Lung (tissue), 12 donors: ENCODE data around the gene TTLL12. TPM values are rescaled to one million over a fixed set of nuclear protein-coding genes. Genes with fewer than 3 reads are reported as not detected.

Source experiments
- ATAC-seq: fragments of 200-7000 bp; cut with Tn5 transposase; one replicate; pipeline ENCODE4 v1.9.1; 2020; ENCODE audit warnings: moderate number of reproducible peaks; ENCODE audit not compliant: insufficient read depth, low FRiP score
- DNase-seq, 3 donors: peaks; one replicate each; pipeline ENCODE4 v3.0.0-alpha.2; 2013 to 2017
- H3K27ac ChIP-seq, 2 donors: one replicate each; pipeline ENCODE4 v1.5.1; 2013; ENCODE audit warnings: mild to moderate bottlenecking in 2 of 2, moderate library complexity in 2 of 2, control low read depth in 1 of 2, inconsistent platforms in 1 of 2, low read depth in 1 of 2, low read length in 1 of 2
- H3K27me3 ChIP-seq, 3 donors: one replicate each; pipeline ENCODE4 v1.5.1; 2013; ENCODE audit warnings: low read length in 2 of 3; ENCODE audit not compliant: control insufficient read depth in 3 of 3, insufficient read depth in 3 of 3
- H3K36me3 ChIP-seq, 4 donors: one replicate each; pipeline ENCODE4 v1.5.1; 2013; ENCODE audit warnings: low read length in 4 of 4, mild to moderate bottlenecking in 1 of 4, moderate library complexity in 1 of 4; ENCODE audit not compliant: control insufficient read depth in 4 of 4, insufficient read depth in 4 of 4
- H3K4me1 ChIP-seq, 5 donors: one replicate each; pipeline ENCODE4 v1.5.1; 2013; ENCODE audit warnings: low read length in 5 of 5, mild to moderate bottlenecking in 2 of 5, moderate library complexity in 1 of 5; ENCODE audit not compliant: control insufficient read depth in 5 of 5, insufficient read depth in 5 of 5
- H3K4me3 ChIP-seq: one replicate; pipeline ENCODE4 v1.5.1; 2013; ENCODE audit warnings: mild to moderate bottlenecking, control low read depth, moderate library complexity
- H3K9ac ChIP-seq, 2 donors: one replicate each; pipeline ENCODE4 v1.5.1; 2013; ENCODE audit warnings: low read length in 2 of 2, control low read depth in 1 of 2; ENCODE audit not compliant: insufficient read depth in 1 of 2
- H3K9me3 ChIP-seq, 4 donors: one replicate each; pipeline ENCODE4 v1.5.1; 2013; ENCODE audit warnings: low read length in 3 of 4, mild to moderate bottlenecking in 1 of 4, moderate library complexity in 1 of 4; ENCODE audit not compliant: control insufficient read depth in 4 of 4, insufficient read depth in 3 of 4
- WGBS, 2 donors: extraction: QIAGEN DNeasy Blood & Tissue Kit; methylation state at CpG; one replicate each; pipeline ENCODE4 v1.1.7; 2013; 5-methylcytosine and 5-hydroxymethylcytosine counted together
- polyA plus RNA-seq, 2 donors: library from polyadenylated mRNA; stranded (reverse); fragments of 200-250 nt; gene quantifications; one replicate each; pipeline ENCODE4 v1.2.1, GENCODE V29; 2013
- total RNA-seq, 2 donors: library from RNA; depleted of rRNA in 1 of 2; stranded (reverse); fragments of >200 nt in 1 of 2; gene quantifications; one replicate each; pipeline ENCODE4 v1.2.1, GENCODE V29; 2014 to 2021
- TF ChIP-seq, protein P1 (sequence below): IDR thresholded peaks from 2 replicates; pipeline ENCODE4 v1.5.1; 2012; ENCODE audit warnings: mild to moderate bottlenecking; ENCODE audit errors: control extremely low read depth, extremely low read depth
- donor health status: control.
- donor health status: control.
- donor health status: Bipolar disorder and iron deficiency.
- donor health status: healthy.
- donor health status: DM: yes; HTN: yes; CAD: no.

The TTLL12 gene
- total and polyA plus RNA-seq, 4 donors: 15.8 to 35.5 (median 25.3) TPM

DNA sequence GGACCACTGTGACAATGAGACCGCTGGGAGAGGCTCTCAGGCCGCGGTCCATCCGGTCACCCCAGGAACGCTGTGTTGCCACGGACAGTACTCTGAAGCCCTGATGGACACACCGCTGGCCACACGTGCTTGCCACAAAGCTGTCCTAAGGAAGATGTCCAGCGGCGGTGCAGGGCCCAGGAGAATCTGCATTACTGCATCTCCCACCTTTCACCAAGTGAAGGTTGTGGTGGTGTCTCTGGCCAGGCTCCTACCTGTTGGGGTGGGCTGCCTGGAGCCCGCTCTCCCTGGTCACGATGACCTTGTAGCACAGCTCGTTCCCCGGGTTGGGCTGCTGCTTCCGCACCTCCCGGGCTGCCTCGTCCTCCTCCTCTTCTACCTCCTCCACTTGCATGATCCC lies 4.2 kb downstream of the TTLL12 start:
- Histone ChIP-seq H3K36me3 (peaks cover 0 to 28% (median 12%) of the 10 kb centered on the region in 4 donors), H3K4me3 (no peak overlapping the region), H3K4me1 (peaks cover 0 to 18% (median 14%) of the 10 kb centered on the region in 5 donors), H3K27ac (no peak overlapping the region), H3K9ac (no peak overlapping the region), H3K27me3 (no peaks in the 10 kb centered on the region), H3K9me3 (no peaks in the 10 kb centered on the region)
- DNase-seq (no peak), ATAC-seq (no peak)
- WGBS, 2 donors: 95 to 96% methylated on average over 17 of the region's 17 CpGs
- TF ChIP-seq, protein P1, sequence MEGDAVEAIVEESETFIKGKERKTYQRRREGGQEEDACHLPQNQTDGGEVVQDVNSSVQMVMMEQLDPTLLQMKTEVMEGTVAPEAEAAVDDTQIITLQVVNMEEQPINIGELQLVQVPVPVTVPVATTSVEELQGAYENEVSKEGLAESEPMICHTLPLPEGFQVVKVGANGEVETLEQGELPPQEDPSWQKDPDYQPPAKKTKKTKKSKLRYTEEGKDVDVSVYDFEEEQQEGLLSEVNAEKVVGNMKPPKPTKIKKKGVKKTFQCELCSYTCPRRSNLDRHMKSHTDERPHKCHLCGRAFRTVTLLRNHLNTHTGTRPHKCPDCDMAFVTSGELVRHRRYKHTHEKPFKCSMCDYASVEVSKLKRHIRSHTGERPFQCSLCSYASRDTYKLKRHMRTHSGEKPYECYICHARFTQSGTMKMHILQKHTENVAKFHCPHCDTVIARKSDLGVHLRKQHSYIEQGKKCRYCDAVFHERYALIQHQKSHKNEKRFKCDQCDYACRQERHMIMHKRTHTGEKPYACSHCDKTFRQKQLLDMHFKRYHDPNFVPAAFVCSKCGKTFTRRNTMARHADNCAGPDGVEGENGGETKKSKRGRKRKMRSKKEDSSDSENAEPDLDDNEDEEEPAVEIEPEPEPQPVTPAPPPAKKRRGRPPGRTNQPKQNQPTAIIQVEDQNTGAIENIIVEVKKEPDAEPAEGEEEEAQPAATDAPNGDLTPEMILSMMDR: no peak

DNA sequence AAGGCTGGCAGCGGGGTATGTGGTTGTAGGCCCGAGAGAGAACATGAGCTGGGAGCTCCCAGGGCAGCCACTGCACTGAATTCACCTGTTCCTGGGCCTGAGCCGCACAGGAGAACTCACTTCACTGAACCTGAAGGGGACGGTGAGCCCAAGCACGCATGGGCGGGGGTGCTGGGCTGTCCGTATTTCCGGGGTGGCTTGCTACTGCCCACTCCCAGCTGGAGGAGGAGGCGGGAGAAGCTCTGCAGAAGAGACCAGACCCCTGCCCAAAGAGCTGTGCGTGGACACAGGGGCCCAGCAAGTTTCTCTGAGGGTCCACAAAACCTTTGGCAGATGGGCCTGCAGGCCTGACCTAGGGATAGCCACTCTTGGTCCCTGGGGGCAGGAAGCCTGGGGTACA lies 4.8 kb downstream of the TTLL12 start:
- no peaks in the 10 kb centered on the region for H3K9me3 ChIP-seq
- TF ChIP-seq, protein P1: no peak
- 83 to 85% methylated on average over 10 of the region's 10 CpGs for WGBS, 2 donors
- peak overlapping the region in 1 of 2 donors; percentile 20 for H3K27ac ChIP-seq
- ATAC-seq (no peak), DNase-seq (no peak)
- peaks cover 0 to 18% (median 13%) of the 10 kb centered on the region in 5 donors for H3K4me1 ChIP-seq
- no peak overlapping the region for H3K4me3 ChIP-seq
- no peaks in the 10 kb centered on the region for H3K27me3 ChIP-seq
- no peak overlapping the region for H3K9ac ChIP-seq
- H3K36me3 ChIP-seq: peaks cover 0 to 28% (median 12%) of the 10 kb centered on the region in 4 donors

DNA sequence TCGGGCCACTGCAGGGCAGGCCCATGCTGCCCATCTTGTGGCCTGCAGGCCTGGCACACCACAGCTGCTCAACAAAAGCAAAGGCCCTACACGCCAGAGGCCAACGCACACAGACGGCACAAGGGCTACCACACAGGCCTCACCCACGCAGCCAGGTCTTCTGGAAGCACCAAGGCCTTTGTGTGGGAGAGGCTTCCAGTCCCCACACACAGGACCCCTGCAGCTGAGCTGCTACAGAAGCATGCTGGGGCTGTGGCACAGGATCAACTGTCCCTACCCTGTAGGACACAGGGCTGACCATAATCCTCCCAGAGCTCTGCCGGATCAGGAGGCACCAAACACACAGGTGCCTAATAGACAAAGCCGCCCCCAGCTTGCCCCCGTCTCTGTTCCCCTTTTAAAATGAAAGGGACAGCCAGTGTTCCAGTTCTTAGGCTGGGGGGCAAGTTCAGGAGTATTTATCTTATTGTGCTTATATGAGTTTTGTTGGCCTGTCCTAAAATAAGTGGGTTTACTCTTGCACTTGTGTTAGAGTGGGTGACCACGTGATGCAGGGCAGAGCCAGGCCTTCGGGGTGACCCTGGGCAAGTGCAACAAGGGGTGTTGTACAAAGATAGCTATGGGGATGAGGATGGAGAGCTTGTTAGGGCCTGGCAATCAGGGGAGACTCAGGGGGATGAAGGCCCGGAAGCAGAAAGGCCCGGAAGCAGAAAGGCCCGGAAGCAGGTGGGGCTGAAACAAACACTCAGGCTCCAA lies 5.4 kb downstream of the TTLL12 start:
- H3K36me3 ChIP-seq: peaks cover 0 to 28% (median 12%) of the 10 kb centered on the region in 4 donors
- no peak for ATAC-seq
- TF ChIP-seq, protein P1: no peak
- no peak overlapping the region for H3K9ac ChIP-seq
- peaks cover 0 to 18% (median 13%) of the 10 kb centered on the region in 5 donors for H3K4me1 ChIP-seq
- no peak overlapping the region for H3K4me3 ChIP-seq
- no peaks in the 10 kb centered on the region for H3K27me3 ChIP-seq
- WGBS, 2 donors: 79 to 90% methylated on average over 13 of the region's 13 CpGs
- no peak for DNase-seq
- H3K9me3 ChIP-seq: no peaks in the 10 kb centered on the region
- peak overlapping the region in 1 of 2 donors; percentile 20 for H3K27ac ChIP-seq
